HT-29 (cell line): ENCODE data around the gene SLC28A1. TPM values are rescaled to one million over a fixed set of nuclear protein-coding genes. Genes with fewer than 3 reads are reported as not detected.

Experiments used
- DNase-seq: peaks from one replicate; pipeline ENCODE4 v3.0.0-alpha.2; 2015; ENCODE audit warnings: low spot score
- small RNA-seq: library from RNA; depleted of rRNA; stranded (forward); fragments of <200 nt; gene quantifications from one replicate; pipeline ENCODE3, GENCODE V24; 2014
- total RNA-seq: library from RNA; depleted of rRNA; stranded (reverse); fragments of >200 nt; shearing (Covaris generic); gene quantifications from 2 replicates; pipeline ENCODE4 v1.2.3, GENCODE V29; 2014; rRNA removed

The SLC28A1 gene
- total RNA-seq, 1 experiment from 2014 or later: 0.13 TPM

DNA sequence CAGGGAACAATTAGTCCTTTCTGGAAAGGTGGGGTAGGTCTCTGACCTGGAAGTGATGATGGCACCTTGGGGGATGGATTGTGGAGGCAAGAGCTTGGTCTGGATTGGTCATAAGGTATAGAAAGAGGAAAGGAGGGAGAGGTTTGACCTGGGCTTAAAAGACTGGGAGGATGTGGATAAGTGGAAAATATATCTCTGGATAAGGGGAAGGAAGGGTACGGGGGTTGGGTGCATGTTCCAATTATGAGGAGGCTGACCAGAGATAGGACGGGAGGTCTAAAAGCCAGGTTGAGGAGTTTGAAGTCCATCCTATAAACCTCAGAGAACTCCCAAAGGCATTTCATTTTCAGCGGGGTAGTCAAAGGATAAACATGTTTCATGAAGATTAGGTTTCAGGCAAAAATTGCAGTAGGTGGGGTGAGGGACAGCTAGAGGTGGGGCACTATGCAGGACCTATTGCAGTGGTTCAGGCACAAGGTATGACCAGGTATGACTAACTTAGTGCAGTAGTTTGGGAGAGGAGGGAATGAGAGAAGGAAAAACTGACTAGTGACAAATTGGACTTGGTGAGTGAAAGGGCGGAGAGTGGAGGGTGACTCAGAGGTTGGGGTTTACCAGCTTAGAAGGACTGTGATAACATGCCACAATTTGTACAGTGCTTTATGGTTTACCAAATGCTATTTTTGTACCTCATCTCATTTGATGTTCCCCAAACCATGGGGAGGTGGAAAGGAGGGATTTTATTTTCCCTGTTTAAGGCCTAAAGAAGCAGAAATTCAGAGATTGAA, 107.9 kb downstream of the SLC28A1 start:
- peak; percentile 79 for DNase-seq

Small RNAs within 50 kb of the gene (small RNA-seq; reads per million reads assigned to genes)
- gene RF00402 (not detected), gene RNU6-339P (not detected), gene RNU6-796P (not detected)

Other genes starting within 250 kb of the SLC28A1 start
- 39.9 and 41.2 TPM in 2 replicates for gene WDR73, start 230.4 kb upstream of the SLC28A1 start, total RNA-seq
- gene NMB, start 226.5 kb upstream of the SLC28A1 start, total RNA-seq: 96.2 and 97.9 TPM in 2 replicates
- 215 and 238 TPM in 2 replicates for gene SEC11A, start 168.5 kb upstream of the SLC28A1 start, total RNA-seq
- 22.6 and 27.5 TPM in 2 replicates for gene ZNF592, start 136.1 kb upstream of the SLC28A1 start, total RNA-seq
- gene ALPK3, start 67.3 kb upstream of the SLC28A1 start, total RNA-seq: 66.1 and 73.9 TPM in 2 replicates
- gene PDE8A, start 97.2 kb downstream of the SLC28A1 start, total RNA-seq: 29.9 and 30.4 TPM in 2 replicates